GM12878 (cell line): ENCODE results near the gene TFAP2E. TPM values are rescaled to one million over a fixed set of nuclear protein-coding genes. Genes with fewer than 3 reads are reported as not detected.

ENCODE experiments used
- ATAC-seq: fragments of 200-7000 bp; cut with Tn5 transposase; 3 replicates; pipeline ENCODE4 v1.9.1; 2020; ENCODE audit warnings: mild to moderate bottlenecking, moderate library complexity
- BruUV-seq: library from RNA; stranded (reverse); fragments of 400-500 nt; replicated peaks from 2 replicates; lab custom pipeline; 2021; lab: Mats Ljungman, UMichigan
- CTCF ChIA-PET: fragments of 300-600 bp; sonication (Branson Sonifier 250); formaldehyde crosslinking; extraction: SDS; loops from one replicate; lab custom pipeline; 2021; ENCODE audit warnings: inconsistent platforms; lab: Yijun Ruan, JAX
- POLR2A ChIA-PET: fragments of 350-600 bp; formaldehyde crosslinking; extraction: SDS; loops from one replicate; lab custom pipeline; 2021; ENCODE audit warnings: inconsistent platforms; lab: Charles Lee
- RAD21 ChIA-PET: fragments of 300-600 bp; sonication (Branson Sonifier 250); formaldehyde crosslinking; loops from one replicate; lab custom pipeline; 2023; ENCODE audit warnings: antibody characterized with exemption; ENCODE audit not compliant: unreplicated experiment; lab: Charles Lee
- SMC1A ChIA-PET: fragments of 300-600 bp; sonication (Branson Sonifier 250); formaldehyde crosslinking; loops from one replicate; lab custom pipeline; 2023; ENCODE audit not compliant: unreplicated experiment, uncharacterized antibody; lab: Charles Lee
- DNase-seq: peaks from one replicate; pipeline ENCODE4 v3.0.0-alpha.2; 2011; ENCODE audit warnings: low read depth, low spot score
- FAIRE-seq: peaks from 3 replicates; lab custom pipeline; 2011; peaks lifted over from hg19 to GRCh38; lab: Jason Lieb, UNC
- H2AFZ ChIP-seq: 2 replicates; pipeline ENCODE4 v1.6.0; 2011; ENCODE audit warnings: low read depth, low read length, control low read depth; ENCODE audit not compliant: control insufficient read depth
- H3K27ac ChIP-seq: 2 replicates; pipeline ENCODE4 v1.5.1; 2011; ENCODE audit warnings: control low read depth; ENCODE audit not compliant: control insufficient read depth, insufficient read depth
- H3K27me3 ChIP-seq, 2 experiments: replicated peaks in 1 of 2; 2 replicates each; pipeline versions ENCODE4 v1.6.0 to v1.6.1; 2011; ENCODE audit warnings: low read length in 1 of 2; ENCODE audit not compliant: control insufficient read depth in 2 of 2, insufficient read depth in 2 of 2
- H3K36me3 ChIP-seq, 2 experiments: 2 replicates each; pipeline ENCODE4 v1.5.1; 2011; ENCODE audit warnings: low read length in 1 of 2; ENCODE audit not compliant: control insufficient read depth in 2 of 2, insufficient read depth in 2 of 2
- H3K4me1 ChIP-seq: 2 replicates; pipeline ENCODE4 v1.6.1; 2011; ENCODE audit warnings: mild to moderate bottlenecking, low read length, moderate library complexity, mixed read lengths; ENCODE audit not compliant: control insufficient read depth, insufficient read depth
- H3K4me2 ChIP-seq: 2 replicates; pipeline ENCODE4 v1.6.0; 2011; ENCODE audit warnings: control low read depth; ENCODE audit not compliant: control insufficient read depth, insufficient read depth
- H3K4me3 ChIP-seq: fragments of 200-600 bp; sonication (generic); 2 replicates; pipeline ENCODE4 v1.5.1; 2016
- H3K79me2 ChIP-seq: 2 replicates; pipeline ENCODE4 v1.6.0; 2011; ENCODE audit warnings: low read length; ENCODE audit not compliant: control insufficient read depth, insufficient read depth
- H3K9ac ChIP-seq: 2 replicates; pipeline ENCODE4 v1.8.0; 2011; ENCODE audit warnings: low read length, control low read depth, mixed read lengths; ENCODE audit not compliant: control insufficient read depth, insufficient read depth
- H3K9me3 ChIP-seq: replicated peaks from 3 replicates; pipeline ENCODE4 v1.5.1; 2011; ENCODE audit warnings: mild to moderate bottlenecking, low read length; ENCODE audit not compliant: control insufficient read depth, insufficient read depth
- H4K20me1 ChIP-seq: 2 replicates; pipeline ENCODE4 v1.6.0; 2011; ENCODE audit not compliant: control insufficient read depth, insufficient read depth
- BCL11A ChIP-seq: IDR thresholded peaks from 2 replicates; pipeline ENCODE4 v1.6.1; 2011; ENCODE audit warnings: low read depth, low read length
- BHLHE40 ChIP-seq, 2 experiments: fragments of 450-650 bp in 1 of 2; IDR thresholded peaks; 2 replicates each; pipeline ENCODE4 v1.6.1; 2011 to 2017; ENCODE audit warnings: low read depth in 2 of 2, borderline replicate concordance in 1 of 2, improper control_type of control experiment in 1 of 2, low read length in 1 of 2, mild to moderate bottlenecking in 1 of 2
- BRCA1 ChIP-seq: IDR thresholded peaks from 2 replicates; pipeline ENCODE4 v1.6.1; 2011; ENCODE audit warnings: low read depth, low read length, improper control_type of control experiment
- CBX3 ChIP-seq: fragments of 200-600 bp; sonication (generic); IDR thresholded peaks from 2 replicates; pipeline ENCODE4 v1.6.1; 2016; ENCODE audit warnings: low read depth, borderline replicate concordance
- CREB1 ChIP-seq: IDR thresholded peaks from 2 replicates; pipeline ENCODE4 v1.6.1; 2012; ENCODE audit warnings: low read depth, mild to moderate bottlenecking, inconsistent platforms
- EGR1 ChIP-seq, 2 experiments: IDR thresholded peaks; 1 replicate in 1 of 2; 2 replicates in 1 of 2; pipeline ENCODE4 v1.6.1; 2011 to 2012; ENCODE audit warnings: low read depth in 2 of 2, low read length in 2 of 2, borderline replicate concordance in 1 of 2, mild to moderate bottlenecking in 1 of 2, moderate library complexity in 1 of 2
- MAX ChIP-seq: IDR thresholded peaks from 2 replicates; pipeline ENCODE4 v1.6.1; 2012; ENCODE audit warnings: low read depth, low read length, improper control_type of control experiment
- MTA2 ChIP-seq: fragments of 450-650 bp; IDR thresholded peaks from 2 replicates; pipeline ENCODE4 v1.6.1; 2016; ENCODE audit warnings: low read depth, mild to moderate bottlenecking, moderate library complexity
- NR2C2 ChIP-seq: IDR thresholded peaks from 2 replicates; pipeline ENCODE4 v1.6.1; 2011; ENCODE audit warnings: borderline replicate concordance, low read depth; ENCODE audit not compliant: control insufficient read depth, insufficient read length
- POLR2A ChIP-seq: IDR thresholded peaks from 2 replicates; pipeline ENCODE4 v1.6.1; 2011; ENCODE audit warnings: low read depth, mild to moderate bottlenecking, low read length
- RELB ChIP-seq: fragments of 450-650 bp; IDR thresholded peaks from 2 replicates; pipeline ENCODE4 v1.6.1; 2017; ENCODE audit warnings: low read depth, mild to moderate bottlenecking, moderate library complexity
- RUNX3 ChIP-seq: IDR thresholded peaks from 2 replicates; pipeline ENCODE4 v1.6.1; 2012; ENCODE audit warnings: low read length, inconsistent platforms
- ZBTB33 ChIP-seq: fragments of 450-650 bp; IDR thresholded peaks from 2 replicates; pipeline ENCODE4 v1.6.1; 2017; ENCODE audit warnings: mild to moderate bottlenecking
- WGBS: methylation state at CpG from one replicate; pipeline ENCODE4 v1.1.6; 2016; ENCODE audit warnings: low lambda C conversion rate; ENCODE audit not compliant: insufficient replicate concordance, insufficient coverage; ENCODE audit errors: missing lambda C conversion rate; 5-methylcytosine and 5-hydroxymethylcytosine counted together
- in situ Hi-C: fragments of 300-500 bp; cut with MboI; formaldehyde crosslinking; loops from 9 replicates; pipeline ENCODE4 v1.14.3; 2018; ENCODE audit warnings: mixed read lengths
- intact Hi-C: fragments of 100-400 bp; cut with micrococcal nuclease; formaldehyde crosslinking; loops from one replicate; pipeline ENCODE4 v1.14.2; 2022; ENCODE audit not compliant: unreplicated experiment
- polyA plus RNA-seq, 11 experiments: library from polyadenylated mRNA; depleted of rRNA in 4 of 11; unstranded in 6 of 11; stranded (reverse) in 5 of 11; fragments of >200 nt; fragmentation: Nextera tagmentation in 4 of 11; fragmentation: Illumina TruSeq in 1 of 11; extraction: Ambion mirVana in 4 of 11; extraction: Trizol in 1 of 11; gene quantifications; 1 replicate in 1 of 11; 2 replicates in 10 of 11; pipeline versions ENCODE4 v1.2.1 to v1.2.3, GENCODE V29; 2011 to 2016; ENCODE audit warnings: inconsistent platforms in 2 of 11, missing spikeins in 2 of 11, low read depth in 1 of 11
- total RNA-seq, 4 experiments: library from RNA; depleted of rRNA in 3 of 4; stranded (reverse); fragments of >200 nt in 3 of 4; fragmentation: Illumina TruSeq in 1 of 4; extraction: Trizol in 1 of 4; gene quantifications; 2 replicates each; pipeline versions ENCODE4 v1.2.1 to v1.2.3, GENCODE V29; 2013 to 2021

Gene TFAP2E
- total and polyA plus RNA-seq, 10 of the 15 experiments (the other 5 are each of a cell fraction or from before 2014, with no cell fraction given): 0.10 to 1.1 (median 0.43) TPM

DNA sequence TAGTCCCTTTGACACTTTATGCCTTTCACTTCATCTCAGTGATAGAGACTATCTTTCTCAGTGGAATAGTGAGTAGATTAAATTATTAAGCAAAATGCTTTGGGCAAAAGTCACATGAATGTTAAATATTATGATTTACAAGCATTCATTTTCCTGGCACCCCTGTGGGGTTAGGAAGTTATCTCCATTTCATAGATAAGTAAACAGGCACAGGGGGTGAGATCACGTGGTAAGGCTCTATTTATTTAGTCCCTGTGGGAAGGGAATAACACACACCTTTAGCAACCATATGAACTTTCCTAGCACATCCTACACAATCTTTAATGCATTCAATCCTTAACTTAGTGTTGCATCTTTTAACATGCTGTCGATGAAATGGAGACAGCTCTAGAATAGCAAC lies 55.9 kb downstream of the TFAP2E start:
- in situ Hi-C loops (no loop called here), intact Hi-C loops (no loop called here)
- Histone ChIP-seq H3K4me1 (no peaks in the 10 kb centered on the region), H3K9ac (no peak overlapping the region), H4K20me1 (no peaks in the 10 kb centered on the region), H2AFZ (no peak overlapping the region), H3K4me2 (no peak overlapping the region), H3K79me2 (peaks cover 14% of the 10 kb centered on the region), H3K4me3 (no peak overlapping the region), H3K27ac (no peak overlapping the region), H3K36me3 (peaks cover 2 to 38% of the 10 kb centered on the region in 2 experiments), H3K27me3 (no peaks in the 10 kb centered on the region), H3K9me3 (no peaks in the 10 kb centered on the region)
- WGBS: 93% methylated on average over 2 of the region's 2 CpGs
- POLR2A ChIA-PET: interaction anchor here (0.6 kb wide), 1 partner anchor 844 kb away, joined by 3 read pairs; no protein-coding TSS in a partner anchor
- TF ChIP-seq MAX (no peak), MTA2 (no peak), BCL11A (no peak), POLR2A (no peak), EGR1 (IDR thresholded peaks at IDR 0.05; ENCODE audit: borderline replicate concordance in 1 of 2, low read depth in 2 of 2, low read length in 2 of 2) (no peak), RELB (no peak), NR2C2 (no peak), ZBTB33 (no peak), BRCA1 (no peak), CBX3 (no peak), RUNX3 (no peak), CREB1 (no peak), BHLHE40 (IDR thresholded peaks at IDR 0.05; ENCODE audit: borderline replicate concordance in 1 of 2, low read depth in 2 of 2, low read length in 1 of 2) (no peak)
- ATAC-seq: no peak
- CTCF ChIA-PET: interaction anchor here (1.4 kb wide), 2 partner anchors 9 to 87 kb away, joined by 3 to 4 read pairs; no protein-coding TSS in a partner anchor
- no peak for DNase-seq
- RAD21 ChIA-PET: interaction anchor here (1.2 to 1.5 kb wide), 2 partner anchors 86 to 141 kb away, joined by 3 to 4 read pairs; partner anchors contain the start of gene CLSPN
- SMC1A ChIA-PET: interaction anchor here (1.3 to 2.9 kb wide), 3 partner anchors 8 to 98 kb away, joined by 4 to 15 read pairs (median 6); no protein-coding TSS in a partner anchor
- BruUV-seq: TSS peak; percentile 8
- no peak for FAIRE-seq
